SIG-M5 treated with dmso at 0.1 percent for 504 hours (cell line): ENCODE data around the gene SOCS6.
A peak's percentile ranks its signal among the peaks of the same experiment; 100 is the strongest.
"Not testable (repeated sequence)": the region's sequence is repeated elsewhere in the genome, so short reads cannot be mapped to it uniquely, and the experiment has no call there.

ENCODE experiments used
- DNase-seq: peaks from one replicate; lab custom pipeline; 2025; ENCODE audit not compliant: unreplicated experiment; lab: John Stamatoyannopoulos, UW

Gene SOCS6

DNA sequence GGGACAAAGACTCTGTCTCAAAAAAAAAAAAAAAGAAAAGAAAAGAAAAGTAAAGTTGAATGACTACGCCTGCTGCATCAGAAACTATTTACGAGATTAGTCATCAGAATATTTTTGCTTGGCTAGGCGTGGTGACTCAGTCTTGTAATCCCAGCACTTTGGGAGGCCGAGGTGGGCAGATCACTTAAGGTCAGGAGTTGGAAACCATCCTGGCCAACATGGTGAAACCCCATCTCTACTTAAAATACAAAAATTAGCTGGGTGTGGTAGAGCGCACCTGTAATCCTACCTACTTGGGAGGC is 69.2 kb downstream of the SOCS6 start:
- not testable (repeated sequence) for DNase-seq

DNA sequence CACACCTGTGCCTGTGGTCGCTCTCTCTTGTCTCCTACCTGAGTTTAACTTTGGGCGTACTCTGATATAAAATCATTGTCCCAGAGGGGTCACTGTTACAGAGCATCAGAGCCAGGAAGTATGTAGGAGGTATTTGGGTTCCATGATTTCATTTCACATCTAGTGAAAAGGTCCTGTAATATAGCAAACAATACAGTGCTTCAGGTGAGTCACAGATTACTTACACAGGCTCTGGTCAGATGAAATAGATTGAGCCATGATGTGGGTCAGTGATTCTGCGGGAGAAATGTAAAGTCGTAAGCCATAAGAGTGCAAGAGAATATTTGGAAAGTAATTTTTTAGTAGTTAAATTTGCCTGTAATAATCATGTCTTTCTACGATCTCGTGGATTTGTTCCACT is 70.2 kb downstream of the SOCS6 start:
- no peak for DNase-seq

DNA sequence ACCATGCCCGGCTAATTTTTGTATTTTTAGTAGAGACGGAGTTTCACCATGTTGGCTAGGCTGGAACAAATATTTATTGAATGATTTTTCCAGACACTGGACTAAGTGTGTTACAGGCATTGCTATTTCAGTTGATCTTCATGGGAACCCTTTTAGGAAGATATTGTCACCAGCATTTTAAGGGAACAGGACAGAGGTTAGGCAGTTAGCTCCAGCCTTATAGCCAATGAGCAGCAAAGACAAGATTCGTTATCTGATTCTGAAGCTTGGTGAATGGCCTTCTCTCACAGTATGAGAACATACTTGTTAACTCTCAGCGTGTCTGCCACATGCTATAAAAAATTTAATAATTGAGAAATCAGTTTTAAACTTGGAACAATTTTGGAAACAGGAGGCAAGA is 73.4 kb downstream of the SOCS6 start:
- no peak for DNase-seq

DNA sequence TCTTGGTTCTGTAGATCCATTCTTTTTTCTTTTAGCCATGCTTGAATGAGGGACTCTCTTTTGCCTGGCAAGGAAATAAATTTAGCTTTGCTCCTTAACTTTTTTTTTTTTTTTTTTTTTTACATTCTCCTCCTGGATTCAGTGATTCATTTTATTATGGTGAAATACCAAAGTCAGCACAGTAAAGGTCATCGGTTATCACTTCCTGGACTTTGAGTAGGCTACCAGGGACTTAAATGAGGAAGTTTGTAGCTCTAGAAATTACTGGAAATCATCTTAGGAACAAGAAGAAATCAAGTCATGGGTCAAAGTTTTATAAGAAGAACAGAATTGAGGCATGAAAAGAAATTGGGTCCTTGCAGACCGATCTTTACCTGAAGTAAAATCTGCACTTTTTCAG is 75.0 kb downstream of the SOCS6 start:
- DNase-seq, result no peak

DNA sequence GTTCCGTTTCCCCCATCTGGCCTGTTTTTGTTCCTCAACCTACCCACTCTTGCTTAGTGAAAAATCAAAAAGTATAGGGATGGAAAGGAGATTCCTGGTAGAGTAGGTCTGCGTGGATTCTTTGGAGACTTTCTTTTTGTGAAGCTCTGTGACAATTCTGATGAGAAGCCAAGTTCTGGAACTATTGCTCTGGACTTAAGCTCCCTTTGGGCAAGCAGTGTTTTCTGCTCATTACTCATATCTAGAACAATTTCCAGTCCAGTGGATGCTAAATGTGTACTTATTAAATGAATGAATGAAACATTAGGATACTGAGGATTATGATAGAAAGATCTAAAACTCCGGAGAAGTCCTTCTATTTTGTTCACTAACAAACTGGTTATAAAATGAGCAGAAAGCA is 76.5 kb downstream of the SOCS6 start:
- DNase-seq, result no peak

DNA sequence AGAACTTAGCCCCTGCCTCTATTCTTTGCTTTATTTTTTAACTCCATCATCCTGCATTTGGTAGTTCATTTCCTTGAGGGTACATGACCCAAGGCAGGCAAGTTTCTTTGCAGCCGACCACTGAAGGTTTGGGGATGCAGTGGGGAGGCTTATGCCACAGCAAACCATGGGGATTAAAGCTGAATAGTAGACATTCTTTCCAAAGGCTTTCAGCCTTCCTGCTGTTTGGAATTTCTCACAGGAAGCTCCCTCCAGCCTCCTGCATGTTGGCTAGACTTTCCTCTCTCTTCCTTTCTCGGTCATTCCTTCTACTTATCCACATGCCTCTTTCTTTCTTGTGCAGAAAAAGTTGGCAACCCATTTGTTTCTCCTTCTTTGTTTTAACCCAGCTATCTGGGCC is 77.3 kb downstream of the SOCS6 start:
- no peak for DNase-seq

DNA sequence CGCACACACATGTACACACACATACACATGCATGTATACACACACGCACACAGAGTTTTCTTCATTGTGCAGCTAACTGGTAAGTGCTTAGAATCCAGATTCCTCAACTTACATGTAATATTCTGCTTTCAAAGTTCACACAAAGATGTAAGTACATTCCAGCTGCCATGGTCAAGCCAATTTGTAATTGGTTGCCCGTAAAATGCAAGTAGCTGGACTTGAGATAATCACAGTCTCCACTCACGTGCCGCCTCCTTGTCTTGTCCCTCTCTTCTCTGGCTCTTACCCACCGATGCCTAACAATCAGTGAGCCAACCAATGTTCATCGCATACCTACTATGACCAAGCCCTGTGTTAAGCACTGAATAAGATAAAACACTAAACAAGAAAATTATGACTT is 77.8 kb downstream of the SOCS6 start:
- DNase-seq, result no peak

DNA sequence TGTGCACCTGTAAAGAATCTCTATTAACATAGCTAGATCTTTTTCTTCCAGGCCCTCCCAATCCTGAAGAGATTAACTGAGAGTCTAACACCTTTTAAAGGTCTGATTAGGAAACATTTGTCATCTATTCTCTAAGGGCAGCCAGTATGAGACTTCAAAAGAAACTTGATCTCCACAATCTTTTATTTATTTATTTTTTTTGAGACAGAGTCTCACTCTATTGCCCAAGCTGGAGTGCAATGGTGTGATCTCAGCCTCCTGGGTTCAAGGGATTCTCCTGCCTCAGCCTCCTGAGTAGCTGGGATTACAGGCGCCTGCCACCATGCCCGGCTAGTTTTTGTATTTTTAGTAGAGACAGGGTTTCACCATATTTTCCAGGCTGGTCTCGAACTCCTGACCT is 78.5 kb downstream of the SOCS6 start:
- DNase-seq, result not testable (repeated sequence)

DNA sequence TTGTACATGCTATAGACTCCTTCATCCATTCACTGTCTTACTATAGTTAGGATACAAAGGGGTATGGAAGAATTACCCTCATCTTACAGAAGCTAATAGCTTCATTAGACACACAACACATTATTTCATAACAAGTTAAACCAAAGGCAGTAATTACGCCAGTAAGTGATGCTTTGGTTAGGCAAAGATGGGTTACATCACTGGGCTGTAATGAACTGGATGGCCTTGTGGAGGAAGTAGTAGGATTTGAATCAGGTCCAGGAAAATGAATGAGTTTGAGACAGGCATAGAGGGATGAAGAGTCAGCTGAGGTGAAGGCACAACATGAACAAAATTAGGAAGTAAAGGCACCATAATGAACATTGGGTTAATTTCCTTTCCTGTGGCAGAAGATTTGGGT is 80.1 kb downstream of the SOCS6 start:
- DNase-seq, result peak; percentile 19

DNA sequence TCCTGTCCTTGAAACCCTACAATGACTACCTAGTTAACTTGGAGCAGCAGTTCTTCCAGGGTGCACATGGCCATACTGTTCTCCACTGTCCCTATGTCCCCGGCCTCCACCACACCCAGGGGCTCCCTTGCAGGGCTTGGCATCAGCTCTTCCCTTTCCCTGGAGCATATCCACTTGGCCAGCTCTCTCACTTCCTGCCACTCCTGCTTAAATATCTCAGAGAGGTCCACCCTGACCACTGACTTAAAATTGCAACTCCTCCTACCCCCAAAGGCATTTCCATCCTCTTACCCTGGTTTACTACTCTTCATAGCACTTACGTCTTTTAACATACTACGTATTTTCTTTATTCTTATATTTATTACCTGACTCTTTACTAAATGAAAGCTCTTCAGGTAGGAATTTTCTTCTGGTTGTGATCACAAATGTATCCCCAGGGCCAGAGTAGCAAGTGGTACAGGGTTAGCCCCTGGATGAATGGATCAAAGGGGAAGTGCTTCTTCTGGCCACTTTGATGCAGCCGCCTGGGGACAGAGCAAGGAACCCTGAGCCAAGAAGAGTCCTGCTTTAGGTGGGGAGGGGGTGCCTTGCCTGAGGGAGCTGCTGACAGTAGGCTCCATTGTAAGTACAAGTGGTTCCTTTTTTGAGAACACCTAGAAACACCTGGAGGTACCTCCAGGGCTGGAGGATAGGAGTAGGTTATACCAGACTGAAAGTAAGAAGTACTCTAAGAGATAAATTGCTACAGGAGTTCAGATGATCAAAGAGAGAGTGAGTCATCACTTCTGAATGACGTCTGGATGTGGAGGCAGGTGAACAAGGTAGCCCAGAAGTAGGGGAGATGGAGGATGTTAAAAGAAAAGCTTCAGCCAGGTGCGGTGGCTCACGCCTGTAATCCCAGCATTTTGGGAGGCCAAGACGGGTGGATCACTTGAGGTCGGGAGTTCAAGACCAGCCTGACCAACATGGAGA is 82.2 kb downstream of the SOCS6 start:
- no peak for DNase-seq

DNA sequence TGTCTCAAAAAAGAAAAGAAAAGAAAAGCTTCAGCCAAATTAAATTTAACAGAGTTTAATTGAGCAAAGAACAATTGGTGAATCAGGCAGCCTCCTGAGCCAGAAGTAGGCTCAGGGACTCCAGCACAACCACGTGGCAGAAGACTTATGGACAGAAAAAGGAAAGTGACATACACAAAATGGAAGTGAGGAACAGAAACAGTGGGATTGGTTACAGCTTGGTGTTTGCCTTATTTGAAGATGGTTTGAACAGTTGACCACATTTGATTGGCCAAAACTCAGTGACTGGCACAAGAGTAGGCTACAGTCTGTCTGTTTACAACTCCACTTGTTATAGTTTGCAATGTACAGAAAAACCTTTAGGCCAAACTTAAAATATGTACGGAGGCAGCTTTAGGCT is 83.1 kb downstream of the SOCS6 start:
- DNase-seq, result no peak

DNA sequence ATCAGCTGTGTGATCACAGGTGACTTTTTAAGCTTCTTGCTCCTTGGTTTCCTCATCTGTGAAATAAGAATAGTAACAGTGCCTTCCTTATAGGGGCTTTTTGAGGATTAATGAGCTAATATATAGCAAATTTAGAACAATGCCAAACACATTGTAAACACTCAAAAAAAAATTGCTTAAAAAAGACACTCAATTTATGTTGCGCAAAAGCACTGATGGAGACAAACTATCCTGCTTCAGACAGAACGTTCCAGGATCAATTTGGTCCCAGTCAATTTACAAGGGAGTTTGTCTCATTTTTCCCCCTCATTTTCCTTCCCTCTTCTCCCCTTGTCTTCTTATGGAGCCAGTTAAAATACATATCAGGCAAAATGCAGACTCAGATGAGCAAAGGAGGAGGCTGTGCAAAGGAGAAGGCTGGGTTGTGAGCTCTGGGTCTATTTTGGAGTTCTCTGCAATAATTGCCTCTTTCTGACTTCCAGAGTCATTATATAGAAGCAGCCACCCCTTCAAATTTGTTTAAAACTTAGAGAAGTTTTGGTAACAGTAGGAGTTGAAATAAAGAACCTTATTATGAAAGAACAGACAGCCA is 83.7 kb downstream of the SOCS6 start:
- no peak for DNase-seq

DNA sequence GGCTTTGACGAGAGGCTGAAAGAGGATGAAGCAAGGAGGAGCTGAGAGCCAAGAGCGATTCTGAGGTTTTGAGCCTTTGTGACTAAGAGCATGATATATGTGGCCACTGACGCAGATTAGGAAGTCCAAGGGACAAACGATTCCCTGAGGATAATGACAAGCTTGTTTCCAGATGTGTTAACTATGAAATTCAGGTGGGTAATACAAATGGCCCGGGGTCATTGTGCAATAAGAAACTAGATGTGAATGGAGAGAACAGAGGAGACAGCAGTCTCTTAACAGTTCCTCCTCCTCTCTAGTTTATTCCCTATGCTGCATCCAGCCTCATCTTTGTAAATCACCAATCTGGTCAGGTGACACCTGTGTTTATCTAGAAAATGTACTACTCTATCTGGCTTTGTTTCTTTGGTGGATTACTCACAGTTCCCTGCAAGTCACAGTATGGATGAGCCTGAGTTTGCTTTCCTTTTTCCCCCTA is 84.2 kb downstream of the SOCS6 start:
- peak; percentile 4 for DNase-seq

DNA sequence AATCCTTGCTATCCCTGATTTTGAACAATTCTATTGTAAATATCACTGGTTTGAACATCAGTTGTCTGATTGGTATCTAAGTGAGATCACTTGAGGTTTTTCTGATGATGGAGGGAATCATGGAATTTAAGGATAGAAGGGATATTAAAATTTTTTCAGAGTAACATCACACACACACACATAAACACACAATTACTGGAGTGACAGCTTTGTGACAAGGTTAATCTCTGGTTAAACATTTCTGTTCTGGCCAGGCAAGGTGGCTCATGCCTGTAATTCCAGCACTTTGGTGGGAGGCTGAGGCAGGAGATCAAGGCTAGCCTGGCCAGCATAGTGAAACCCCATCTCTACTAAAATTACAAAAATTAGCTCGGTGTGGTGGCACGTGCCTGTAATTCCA is 85.3 kb downstream of the SOCS6 start:
- no peak for DNase-seq

DNA sequence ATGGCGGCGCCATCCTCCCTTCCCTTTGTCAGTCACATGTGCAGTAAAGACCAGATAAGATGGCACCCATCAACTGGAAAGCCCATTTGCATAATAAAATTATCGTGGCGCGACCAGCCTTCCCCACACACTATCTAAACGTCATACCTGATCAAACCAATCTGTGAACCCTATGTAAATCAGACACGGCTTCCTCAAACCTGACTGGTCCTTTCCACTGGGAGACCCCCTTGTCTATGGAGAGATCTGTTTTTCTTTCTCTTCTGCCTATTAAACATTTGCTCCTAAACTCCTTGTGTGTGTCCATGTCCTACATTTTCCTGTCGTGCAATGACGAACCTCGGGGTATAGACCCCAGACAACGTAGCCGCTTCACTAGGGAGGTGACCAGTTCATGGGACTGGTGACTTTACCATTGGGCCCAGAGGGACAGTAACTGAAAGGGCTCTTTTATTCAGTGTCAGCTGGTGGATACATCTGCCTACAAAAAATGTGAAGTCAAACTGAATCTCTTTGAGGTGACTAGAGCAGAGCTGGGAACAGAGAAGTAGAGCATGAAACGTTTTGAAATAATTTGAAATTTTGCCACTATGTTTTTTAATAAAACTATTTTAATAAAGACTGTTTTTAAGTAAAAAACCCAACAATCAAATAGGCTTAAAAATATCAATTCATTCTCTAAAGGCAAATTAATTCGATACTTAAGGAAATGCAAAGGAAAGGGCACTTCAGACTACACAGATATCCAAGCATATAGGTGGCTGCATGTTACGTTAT is 87.5 kb downstream of the SOCS6 start:
- DNase-seq, result no peak

DNA sequence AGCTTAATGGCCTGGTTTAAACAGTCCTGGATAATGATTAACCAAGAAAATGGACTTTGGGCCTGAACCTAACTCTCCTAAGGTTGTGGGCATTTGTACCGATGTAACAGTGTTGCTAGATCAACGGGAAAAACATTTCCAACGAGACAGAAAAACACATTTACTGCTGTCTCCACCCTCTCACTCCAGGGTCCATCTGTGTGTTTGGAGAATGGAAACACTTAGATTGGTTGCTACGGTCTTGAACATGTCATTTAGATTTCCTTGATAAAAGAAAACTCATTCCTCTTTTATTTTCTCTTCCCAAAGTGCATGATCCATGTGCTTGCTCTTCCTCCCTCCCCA is 88.0 kb downstream of the SOCS6 start:
- no peak for DNase-seq

DNA sequence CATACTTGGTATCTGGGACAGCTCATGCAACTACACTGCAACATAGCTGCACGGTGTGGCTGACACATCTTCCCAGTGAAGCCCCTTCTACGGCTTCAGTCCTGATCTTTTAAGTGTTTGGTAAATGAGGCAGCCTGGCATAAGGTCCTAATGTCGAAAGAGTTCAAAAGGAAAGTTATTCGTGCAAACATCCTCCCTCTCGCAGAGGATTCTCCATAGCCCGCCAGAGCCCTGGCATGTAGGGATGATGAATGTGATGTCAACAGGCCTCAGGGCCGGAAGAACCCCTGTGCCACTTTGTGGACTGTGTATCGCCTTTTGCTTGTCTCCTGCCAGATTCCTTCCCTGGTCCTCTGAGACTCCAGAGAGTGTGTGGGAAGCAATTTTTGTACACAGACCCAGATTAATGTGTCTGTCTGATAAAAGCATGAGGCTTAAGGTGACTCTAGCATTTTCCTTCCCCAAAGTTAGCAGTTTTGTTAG is 88.5 kb downstream of the SOCS6 start:
- DNase-seq, result no peak

DNA sequence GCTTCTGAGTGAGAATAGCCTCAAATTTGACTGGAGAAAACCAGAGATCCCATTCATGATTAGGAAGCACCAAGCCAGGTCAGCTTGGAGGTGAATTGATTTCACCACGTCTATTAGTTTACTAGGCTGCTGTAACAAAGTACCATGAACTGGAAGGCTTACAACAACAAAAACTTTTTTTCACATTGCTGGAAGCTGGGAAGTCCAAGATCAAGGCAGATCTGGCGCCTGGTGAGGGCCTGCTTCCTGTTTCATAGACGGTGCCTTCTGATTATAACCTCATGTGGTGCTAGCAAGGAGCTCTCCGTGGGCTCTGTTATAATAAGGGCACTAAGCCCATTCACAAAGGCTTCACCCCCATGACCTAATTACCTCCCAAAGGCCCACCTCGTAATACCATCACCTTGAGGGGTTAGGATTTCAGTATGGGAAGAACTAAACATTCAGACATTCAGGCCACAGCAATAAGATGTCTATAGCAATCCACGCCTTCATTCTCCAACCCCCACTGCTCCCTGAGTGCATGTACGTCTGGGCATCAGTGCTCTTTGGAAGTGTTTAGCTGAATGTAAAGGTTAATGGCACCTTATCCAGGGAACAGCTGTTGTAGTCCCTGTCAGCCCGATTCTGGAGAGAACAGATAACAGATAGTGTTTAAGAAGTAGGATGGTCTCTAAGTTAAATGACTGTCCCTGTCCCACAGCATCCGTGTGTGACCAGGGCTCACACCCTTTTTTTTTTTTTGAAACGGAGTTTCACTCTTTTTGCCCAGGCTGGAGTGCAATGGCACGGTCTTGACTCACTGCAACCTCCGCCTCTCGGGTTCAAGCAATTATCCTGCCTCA is 89.2 kb downstream of the SOCS6 start:
- DNase-seq, result no peak
